ENCODE results near the gene ZNF287. TPM values are rescaled to one million over a fixed set of nuclear protein-coding genes. Genes with fewer than 3 reads are reported as not detected.

ZNF287 gene
- total and polyA plus RNA-seq, 2 donors (not counting 3 experiments of a cell fraction or from before 2014, with no cell fraction given) = 3.6 to 5.5 TPM

DNA sequence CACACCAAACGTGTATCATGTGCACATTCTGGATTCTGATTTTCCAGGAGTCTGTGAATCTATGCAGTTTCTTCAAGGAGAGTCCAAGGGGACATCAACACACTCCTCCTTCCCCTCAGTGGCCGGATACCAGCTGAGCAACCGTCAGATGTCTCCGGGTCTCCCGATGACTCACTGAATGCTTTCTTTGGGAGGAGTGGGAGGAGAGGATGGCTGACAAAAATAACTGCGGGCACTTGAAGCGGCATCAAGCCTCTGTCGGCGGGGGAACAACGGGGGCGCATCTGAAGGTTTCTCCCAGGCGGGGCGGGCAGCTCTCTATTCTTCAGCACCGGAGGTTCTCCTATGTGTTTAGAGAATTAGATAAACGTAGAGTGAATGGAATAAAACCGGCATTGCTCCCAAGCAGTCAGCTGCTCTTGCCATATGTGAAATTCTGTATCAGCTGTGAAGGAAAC is 52.4 kb downstream of the ZNF287 start:
- peaks cover 0 to 7% of the 10 kb centered on the region in 2 experiments for H3K27me3 ChIP-seq (ENCODE audit: control insufficient read depth in 2 of 2, insufficient read depth in 2 of 2, low read length in 2 of 2)
- no peaks in the 10 kb centered on the region for H4K20me1 ChIP-seq (replicated peaks; ENCODE audit: control insufficient read depth, extremely low read depth, insufficient read depth, low read length)
- ChIA-PET CTCF (interaction anchor here (0.6 to 10.8 kb wide), 8 partner anchors 9 to 153 kb away, joined by 3 to 440 read pairs (median 4); no protein-coding TSS in a partner anchor), POLR2A (interaction anchor here (0.9 kb wide), 1 partner anchor 78 kb away, joined by 3 read pairs; no protein-coding TSS in a partner anchor)
- H3K4me2 ChIP-seq (ENCODE audit: insufficient read depth, low read length) = peak overlapping the region; percentile 33
- H3K27ac ChIP-seq (ENCODE audit: insufficient read depth, low read depth, low read length) = no peak overlapping the region
- peaks cover 15% of the 10 kb centered on the region for H3K4me1 ChIP-seq (ENCODE audit: control insufficient read depth, extremely low read depth, insufficient read depth, low read length)
- H3K9ac ChIP-seq (replicated peaks; ENCODE audit: extremely low read depth, insufficient read depth, low read length) = no peak overlapping the region
- intact Hi-C loops (cut with micrococcal nuclease) = loop anchor here (2.0 kb wide), 1 partner anchor 30 kb away; no protein-coding TSS in a partner anchor
- no peaks in the 10 kb centered on the region for H3K9me1 ChIP-seq (replicated peaks; ENCODE audit: control insufficient read depth, extremely low read depth, insufficient read depth, low read length)
- H2AFZ ChIP-seq (ENCODE audit: low read depth, low read length) = peak overlapping the region; percentile 29
- no TSS peak for BruUV-seq (replicated peaks)
- no peak overlapping the region for H3K4me3 ChIP-seq (replicated peaks in 1 of 3; ENCODE audit: insufficient read depth in 1 of 3, low read depth in 1 of 3, low read length in 3 of 3)
- peak; percentile 62 for DNase-seq (ENCODE audit: low read depth, low spot score)
- no peaks in the 10 kb centered on the region for H3K79me2 ChIP-seq (ENCODE audit: control insufficient read depth, insufficient read depth, low read length)
- peak; percentile 71 for FAIRE-seq
- no peaks in the 10 kb centered on the region for H3K9me3 ChIP-seq (replicated peaks; ENCODE audit: control insufficient read depth, insufficient read depth, low read length)
- H3K36me3 ChIP-seq (ENCODE audit: control insufficient read depth in 2 of 2, extremely low read depth in 1 of 2, insufficient read depth in 2 of 2, low read length in 2 of 2) = no peaks in the 10 kb centered on the region
- dilution Hi-C loops (cut with MboI; ENCODE audit: extremely low pct_ligation_motif_present, low sequenced_read_pairs) = no loop called here
- TF ChIP-seq POLR2AphosphoS5 (IDR thresholded peaks at IDR 0.05; ENCODE audit: insufficient read depth, low read depth, low read length) (peak; percentile 29), MYC (IDR thresholded peaks at IDR 0.05; ENCODE audit: low read depth, low read length) (no peak), JUN (IDR thresholded peaks at IDR 0.05; ENCODE audit: borderline replicate concordance, insufficient read depth, insufficient read length, low read depth) (peak; percentile 69), FOS (IDR thresholded peaks at IDR 0.05; ENCODE audit: borderline replicate concordance, insufficient read depth, low read length) (peak; percentile 88)

DNA sequence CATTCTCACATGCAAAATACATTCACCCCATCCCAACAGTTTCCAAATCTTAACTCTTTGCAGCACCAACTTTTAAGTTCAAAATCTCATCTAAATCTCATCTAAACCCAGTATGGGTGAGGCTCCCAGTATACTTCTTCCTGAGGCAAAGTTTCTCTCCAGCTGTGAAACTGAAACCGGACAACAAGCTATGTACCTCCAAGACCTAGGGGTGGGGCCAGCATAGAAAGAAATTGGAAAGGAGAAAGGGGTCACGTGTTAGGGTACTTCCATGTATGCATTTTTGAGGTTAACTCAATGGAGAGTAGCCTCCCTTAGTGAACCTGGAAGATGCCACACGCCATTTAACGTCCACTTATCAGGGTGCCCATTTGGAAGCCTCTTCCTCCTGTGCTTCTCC is 53.1 kb downstream of the ZNF287 start:
- FAIRE-seq (no peak), DNase-seq (ENCODE audit: low read depth, low spot score) (no peak)
- no peaks in the 10 kb centered on the region for H4K20me1 ChIP-seq (replicated peaks; ENCODE audit: control insufficient read depth, extremely low read depth, insufficient read depth, low read length)
- no peak for TF ChIP-seq JUN (IDR thresholded peaks at IDR 0.05; ENCODE audit: borderline replicate concordance, insufficient read depth, insufficient read length, low read depth)
- TF ChIP-seq POLR2AphosphoS5 (IDR thresholded peaks at IDR 0.05; ENCODE audit: insufficient read depth, low read depth, low read length) = no peak
- no peak for TF ChIP-seq FOS (IDR thresholded peaks at IDR 0.05; ENCODE audit: borderline replicate concordance, insufficient read depth, low read length)
- no peak for TF ChIP-seq EZH2 (IDR thresholded peaks at IDR 0.05; ENCODE audit: borderline replicate concordance, low read depth, low read length, severe bottlenecking)
- TF ChIP-seq MYC (IDR thresholded peaks at IDR 0.05; ENCODE audit: low read depth, low read length) = no peak
- POLR2A ChIA-PET = no interaction called here
- no peak overlapping the region for H3K27ac ChIP-seq (ENCODE audit: insufficient read depth, low read depth, low read length)
- intact Hi-C loops (cut with micrococcal nuclease) = loop anchor here (2.0 kb wide), 1 partner anchor 29 kb away; no protein-coding TSS in a partner anchor
- no TSS peak for BruUV-seq (replicated peaks)
- H3K4me2 ChIP-seq (ENCODE audit: insufficient read depth, low read length) = no peak overlapping the region
- H3K9me1 ChIP-seq (replicated peaks; ENCODE audit: control insufficient read depth, extremely low read depth, insufficient read depth, low read length) = no peaks in the 10 kb centered on the region
- peaks cover 12% of the 10 kb centered on the region for H3K4me1 ChIP-seq (ENCODE audit: control insufficient read depth, extremely low read depth, insufficient read depth, low read length)
- H3K9me3 ChIP-seq (replicated peaks; ENCODE audit: control insufficient read depth, insufficient read depth, low read length) = no peaks in the 10 kb centered on the region
- no peak overlapping the region for H3K4me3 ChIP-seq (replicated peaks in 1 of 3; ENCODE audit: insufficient read depth in 1 of 3, low read depth in 1 of 3, low read length in 3 of 3)
- H3K36me3 ChIP-seq (ENCODE audit: control insufficient read depth in 2 of 2, extremely low read depth in 1 of 2, insufficient read depth in 2 of 2, low read length in 2 of 2) = no peaks in the 10 kb centered on the region
- H3K9ac ChIP-seq (replicated peaks; ENCODE audit: extremely low read depth, insufficient read depth, low read length) = no peak overlapping the region
- no peak overlapping the region for H2AFZ ChIP-seq (ENCODE audit: low read depth, low read length)
- H3K79me2 ChIP-seq (ENCODE audit: control insufficient read depth, insufficient read depth, low read length) = no peaks in the 10 kb centered on the region
- dilution Hi-C loops (cut with MboI; ENCODE audit: extremely low pct_ligation_motif_present, low sequenced_read_pairs) = no loop called here
- CTCF ChIA-PET = interaction anchor here (1.1 to 10.8 kb wide), 5 partner anchors 10 to 152 kb away, joined by 4 to 440 read pairs (median 7); no protein-coding TSS in a partner anchor
- H3K27me3 ChIP-seq (ENCODE audit: control insufficient read depth in 2 of 2, insufficient read depth in 2 of 2, low read length in 2 of 2) = peaks cover 0 to 7% of the 10 kb centered on the region in 2 experiments

All from endothelial cell of umbilical vein (primary cell).